Fibroblast of the aortic adventitia (primary cell): ENCODE results near the gene NPY2R. TPM values are rescaled to one million over a fixed set of nuclear protein-coding genes. Genes with fewer than 3 reads are reported as not detected.

ENCODE experiments used
- DNase-seq: peaks from one replicate; pipeline ENCODE4 v3.0.0-alpha.2; 2010; ENCODE audit warnings: low read depth
- H3K4me3 ChIP-seq: 2 replicates; pipeline ENCODE4 v1.5.1; 2011; ENCODE audit warnings: low read depth, mild to moderate bottlenecking, control low read depth, low read length, moderate library complexity
- total RNA-seq: library from RNA; depleted of rRNA; stranded (reverse); fragments of >200 nt; gene quantifications from 2 replicates; pipeline ENCODE4 v1.2.3, GENCODE V29; 2012; ENCODE audit warnings: low replicate concordance
- TF ChIP-seq, protein P1 (sequence below): IDR thresholded peaks from 2 replicates; pipeline ENCODE4 v1.5.1; 2011; ENCODE audit warnings: mild to moderate bottlenecking, low read length, control low read depth, inconsistent platforms; ENCODE audit not compliant: insufficient read depth

Gene NPY2R
- total RNA-seq, 1 donor = 0.27 TPM

- H3K4me3 ChIP-seq = no peak overlapping the region
- TF ChIP-seq, protein P1, sequence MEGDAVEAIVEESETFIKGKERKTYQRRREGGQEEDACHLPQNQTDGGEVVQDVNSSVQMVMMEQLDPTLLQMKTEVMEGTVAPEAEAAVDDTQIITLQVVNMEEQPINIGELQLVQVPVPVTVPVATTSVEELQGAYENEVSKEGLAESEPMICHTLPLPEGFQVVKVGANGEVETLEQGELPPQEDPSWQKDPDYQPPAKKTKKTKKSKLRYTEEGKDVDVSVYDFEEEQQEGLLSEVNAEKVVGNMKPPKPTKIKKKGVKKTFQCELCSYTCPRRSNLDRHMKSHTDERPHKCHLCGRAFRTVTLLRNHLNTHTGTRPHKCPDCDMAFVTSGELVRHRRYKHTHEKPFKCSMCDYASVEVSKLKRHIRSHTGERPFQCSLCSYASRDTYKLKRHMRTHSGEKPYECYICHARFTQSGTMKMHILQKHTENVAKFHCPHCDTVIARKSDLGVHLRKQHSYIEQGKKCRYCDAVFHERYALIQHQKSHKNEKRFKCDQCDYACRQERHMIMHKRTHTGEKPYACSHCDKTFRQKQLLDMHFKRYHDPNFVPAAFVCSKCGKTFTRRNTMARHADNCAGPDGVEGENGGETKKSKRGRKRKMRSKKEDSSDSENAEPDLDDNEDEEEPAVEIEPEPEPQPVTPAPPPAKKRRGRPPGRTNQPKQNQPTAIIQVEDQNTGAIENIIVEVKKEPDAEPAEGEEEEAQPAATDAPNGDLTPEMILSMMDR = no peak
- DNase-seq = no peak
These were observed 18.7 kb downstream of the NPY2R start for GRCh38 chr4:155227131-155227530.

DNA sequence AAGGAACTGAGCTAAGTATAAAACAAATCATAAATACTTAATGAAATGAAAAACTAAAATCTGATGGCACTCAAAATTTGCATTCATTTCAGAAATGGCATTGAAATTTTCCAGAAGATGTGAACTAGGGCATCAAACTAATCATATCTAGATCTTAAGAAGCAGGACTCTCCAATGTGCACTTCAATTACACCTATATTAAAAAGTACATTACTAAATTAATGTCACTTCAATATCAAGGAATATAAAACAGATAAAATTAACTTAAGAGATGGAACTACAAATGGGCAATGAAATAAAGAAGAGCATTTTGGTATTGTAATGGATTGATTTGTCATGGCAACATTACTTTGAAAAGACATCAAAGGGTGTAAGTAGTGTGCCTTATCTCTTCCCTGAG is 20.3 kb downstream of the NPY2R start:
- no peak overlapping the region for H3K4me3 ChIP-seq
- no peak for DNase-seq
- TF ChIP-seq, protein P1 = no peak

DNA sequence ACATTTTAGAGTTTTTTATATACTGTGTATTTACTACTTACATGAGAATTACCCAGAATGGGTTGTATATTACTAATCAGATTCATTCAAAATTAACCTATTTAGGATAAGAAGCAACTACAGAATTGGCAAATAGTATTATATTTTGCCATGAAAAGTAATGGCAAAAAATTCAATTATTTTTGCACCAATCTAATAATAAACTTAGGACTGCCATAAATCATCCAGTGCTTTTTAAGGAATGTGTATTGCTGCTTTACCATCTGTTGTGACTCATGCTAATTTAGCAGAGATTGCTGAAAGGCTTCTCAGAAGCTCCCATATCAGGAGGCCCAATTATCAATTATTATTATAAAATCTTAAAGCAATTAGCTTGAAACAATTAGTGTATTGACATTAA is 24.0 kb downstream of the NPY2R start:
- DNase-seq = no peak
- H3K4me3 ChIP-seq = no peak overlapping the region
- TF ChIP-seq, protein P1 = no peak

DNA sequence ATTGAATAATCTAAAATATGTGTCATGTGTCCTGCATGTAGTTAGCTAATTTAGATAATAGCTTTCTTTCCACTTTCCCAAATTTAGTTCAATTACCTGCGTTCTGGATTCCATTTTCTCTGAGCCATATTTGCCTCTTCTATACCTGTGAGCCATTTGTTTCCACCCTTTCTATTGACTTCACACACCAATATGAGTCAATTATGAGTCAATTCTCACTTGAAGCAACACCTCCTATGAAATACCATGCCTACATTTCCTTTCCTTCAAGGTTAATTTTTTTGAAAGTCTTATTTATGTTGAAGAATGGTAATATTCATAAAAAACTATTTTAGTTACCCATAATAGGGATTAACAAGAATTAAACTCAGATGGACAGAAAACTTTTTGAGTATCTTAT is 25.8 kb downstream of the NPY2R start:
- TF ChIP-seq, protein P1 = no peak

DNA sequence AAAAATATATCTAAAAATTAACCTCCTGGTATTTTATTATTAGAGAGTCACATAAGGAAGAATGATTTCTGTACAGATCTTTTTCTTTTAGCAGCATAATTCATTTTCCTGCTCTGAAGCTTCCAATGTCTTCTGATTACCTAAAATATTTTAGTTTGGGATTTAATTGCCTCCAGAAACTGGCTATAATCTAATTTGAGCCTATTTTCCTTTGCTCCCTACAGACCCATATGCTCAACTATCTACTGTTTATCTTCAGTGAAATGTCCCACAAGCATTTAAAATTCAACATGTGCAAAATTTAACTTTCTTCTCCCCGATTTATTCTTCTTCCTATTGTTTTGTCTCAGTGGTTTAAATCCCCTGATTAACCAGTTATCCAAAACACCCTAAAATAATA is 29.1 kb downstream of the NPY2R start:
- TF ChIP-seq, protein P1 = no peak
- no peak for DNase-seq
- H3K4me3 ChIP-seq = no peak overlapping the region

More for the DNA sequence above, 25.8 kb downstream of the NPY2R start:
- no peak overlapping the region for H3K4me3 ChIP-seq
- no peak for DNase-seq

DNA sequence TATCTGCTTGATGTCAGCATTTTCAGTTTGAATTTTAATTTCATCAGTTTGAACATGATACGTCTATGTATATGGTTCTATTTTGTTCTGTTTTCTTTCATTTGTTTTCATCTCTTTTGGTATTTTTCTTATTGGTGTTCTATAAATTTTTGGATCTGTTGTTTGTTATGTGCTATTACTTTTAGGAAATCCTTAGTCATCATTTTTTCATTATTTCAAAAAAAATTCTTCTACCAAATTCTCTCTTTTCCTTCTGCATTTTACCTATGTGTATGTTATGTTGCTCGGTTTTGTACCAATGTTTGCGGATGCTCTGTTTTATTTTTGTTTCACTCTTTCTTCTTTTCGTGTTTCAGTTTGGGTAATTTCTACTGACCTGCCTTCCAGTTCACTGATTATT is 32.8 kb downstream of the NPY2R start:
- no peak overlapping the region for H3K4me3 ChIP-seq
- TF ChIP-seq, protein P1 = no peak
- DNase-seq = no peak

- TF ChIP-seq, protein P1 = no peak
- H3K4me3 ChIP-seq = no peak overlapping the region
- no peak for DNase-seq
These were observed 33.2 kb downstream of the NPY2R start for GRCh38 chr4:155241664-155242063.
